ENCODE results near the gene LUC7L.

Gene LUC7L

DNA sequence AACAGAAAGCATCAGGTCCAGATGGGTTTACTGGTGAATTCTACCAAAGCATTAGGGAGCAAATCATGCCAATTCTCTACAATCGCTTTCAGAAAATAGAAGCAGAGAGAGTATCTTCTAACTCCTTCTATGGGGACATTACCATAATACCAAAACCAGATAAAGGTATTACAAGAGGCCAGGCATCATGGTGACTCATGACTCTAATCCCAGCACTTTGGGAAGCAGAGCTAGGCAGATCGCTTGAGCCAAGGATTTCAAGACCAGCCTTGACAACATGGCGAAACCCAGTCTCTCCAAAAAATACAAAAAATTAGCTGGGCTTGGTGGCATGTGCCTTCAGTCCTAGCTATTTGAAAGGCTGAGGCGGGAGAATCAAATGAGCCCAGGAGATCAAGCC, 26.0 kb downstream of the LUC7L start:
- no peak overlapping the region for H3K27ac ChIP-seq (ENCODE audit: poor library complexity, severe bottlenecking)
- peaks cover 3% of the 10 kb centered on the region for H3K4me1 ChIP-seq (ENCODE audit: insufficient read depth, poor library complexity, severe bottlenecking)
- H3K4me3 ChIP-seq (ENCODE audit: severe bottlenecking) = no peak overlapping the region
- H3K27me3 ChIP-seq (ENCODE audit: insufficient read depth, poor library complexity, severe bottlenecking) = no peaks in the 10 kb centered on the region
- H3K36me3 ChIP-seq (ENCODE audit: low read depth) = peaks cover 76% of the 10 kb centered on the region
- no peak for ATAC-seq (ENCODE audit: low read depth)
- TF ChIP-seq, protein P1, sequence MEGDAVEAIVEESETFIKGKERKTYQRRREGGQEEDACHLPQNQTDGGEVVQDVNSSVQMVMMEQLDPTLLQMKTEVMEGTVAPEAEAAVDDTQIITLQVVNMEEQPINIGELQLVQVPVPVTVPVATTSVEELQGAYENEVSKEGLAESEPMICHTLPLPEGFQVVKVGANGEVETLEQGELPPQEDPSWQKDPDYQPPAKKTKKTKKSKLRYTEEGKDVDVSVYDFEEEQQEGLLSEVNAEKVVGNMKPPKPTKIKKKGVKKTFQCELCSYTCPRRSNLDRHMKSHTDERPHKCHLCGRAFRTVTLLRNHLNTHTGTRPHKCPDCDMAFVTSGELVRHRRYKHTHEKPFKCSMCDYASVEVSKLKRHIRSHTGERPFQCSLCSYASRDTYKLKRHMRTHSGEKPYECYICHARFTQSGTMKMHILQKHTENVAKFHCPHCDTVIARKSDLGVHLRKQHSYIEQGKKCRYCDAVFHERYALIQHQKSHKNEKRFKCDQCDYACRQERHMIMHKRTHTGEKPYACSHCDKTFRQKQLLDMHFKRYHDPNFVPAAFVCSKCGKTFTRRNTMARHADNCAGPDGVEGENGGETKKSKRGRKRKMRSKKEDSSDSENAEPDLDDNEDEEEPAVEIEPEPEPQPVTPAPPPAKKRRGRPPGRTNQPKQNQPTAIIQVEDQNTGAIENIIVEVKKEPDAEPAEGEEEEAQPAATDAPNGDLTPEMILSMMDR (IDR thresholded peaks at IDR 0.05; ENCODE audit: poor library complexity, severe bottlenecking) = no peak
- no peak for DNase-seq (ENCODE audit: low spot score)
- no peaks in the 10 kb centered on the region for H3K9me3 ChIP-seq (ENCODE audit: severe bottlenecking)

DNA sequence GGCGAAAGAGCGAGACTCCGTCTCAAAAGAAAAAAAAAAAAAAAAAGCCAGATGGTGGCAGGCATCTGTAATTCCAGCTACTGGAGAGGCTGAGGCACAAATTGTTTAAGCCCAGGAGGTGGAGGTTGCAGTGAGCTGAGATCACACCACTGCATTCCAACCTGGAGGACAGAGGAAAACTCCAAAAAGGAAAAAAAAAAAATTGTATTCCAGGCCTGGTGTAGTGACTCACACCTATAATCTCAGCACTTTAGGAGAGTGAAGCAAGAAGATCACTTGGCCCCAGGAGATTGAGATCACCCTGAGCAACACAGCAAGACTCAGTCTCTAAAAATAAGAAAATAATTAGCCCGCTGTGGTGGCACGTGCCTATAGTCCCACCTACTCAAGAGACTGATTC, 28.9 kb downstream of the LUC7L start:
- Histone ChIP-seq H3K4me3 (ENCODE audit: severe bottlenecking) (no peak overlapping the region), H3K27me3 (ENCODE audit: insufficient read depth, poor library complexity, severe bottlenecking) (no peaks in the 10 kb centered on the region), H3K36me3 (ENCODE audit: low read depth) (peaks cover 76% of the 10 kb centered on the region), H3K27ac (ENCODE audit: poor library complexity, severe bottlenecking) (no peak overlapping the region), H3K9me3 (ENCODE audit: severe bottlenecking) (no peaks in the 10 kb centered on the region), H3K4me1 (ENCODE audit: insufficient read depth, poor library complexity, severe bottlenecking) (peaks cover 3% of the 10 kb centered on the region)
- no peak for DNase-seq (ENCODE audit: low spot score)
- ATAC-seq (ENCODE audit: low read depth) = peak; percentile 73; the same call in 2 of the 3 replicates
- TF ChIP-seq, protein P1 (IDR thresholded peaks at IDR 0.05; ENCODE audit: poor library complexity, severe bottlenecking) = no peak

DNA sequence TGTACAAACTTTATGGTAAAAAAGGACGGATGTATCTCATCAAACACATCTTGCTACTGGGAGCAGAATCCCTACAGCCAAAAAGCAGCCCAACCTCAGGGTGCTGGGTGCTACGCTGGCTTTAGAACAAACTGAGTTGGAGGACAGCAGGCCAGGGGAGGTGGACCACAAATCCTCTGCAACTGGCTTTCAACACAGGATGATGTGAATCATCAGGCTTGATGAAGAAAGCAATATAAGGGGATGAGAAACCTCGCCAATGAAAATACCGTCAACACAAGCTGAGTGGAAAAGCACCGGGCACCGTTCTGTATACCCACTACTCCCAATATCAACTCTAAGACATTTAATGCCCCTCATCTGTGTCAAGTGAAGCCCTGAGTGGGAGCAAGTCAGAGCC, 34.7 kb downstream of the LUC7L start:
- Histone ChIP-seq H3K9me3 (ENCODE audit: severe bottlenecking) (no peaks in the 10 kb centered on the region), H3K4me1 (ENCODE audit: insufficient read depth, poor library complexity, severe bottlenecking) (no peaks in the 10 kb centered on the region), H3K36me3 (ENCODE audit: low read depth) (peaks cover 91% of the 10 kb centered on the region), H3K27me3 (ENCODE audit: insufficient read depth, poor library complexity, severe bottlenecking) (no peaks in the 10 kb centered on the region), H3K27ac (ENCODE audit: poor library complexity, severe bottlenecking) (no peak overlapping the region), H3K4me3 (ENCODE audit: severe bottlenecking) (no peak overlapping the region)
- DNase-seq (ENCODE audit: low spot score) (no peak), ATAC-seq (ENCODE audit: low read depth) (no peak)
- TF ChIP-seq, protein P1 (IDR thresholded peaks at IDR 0.05; ENCODE audit: poor library complexity, severe bottlenecking) = no peak

DNA sequence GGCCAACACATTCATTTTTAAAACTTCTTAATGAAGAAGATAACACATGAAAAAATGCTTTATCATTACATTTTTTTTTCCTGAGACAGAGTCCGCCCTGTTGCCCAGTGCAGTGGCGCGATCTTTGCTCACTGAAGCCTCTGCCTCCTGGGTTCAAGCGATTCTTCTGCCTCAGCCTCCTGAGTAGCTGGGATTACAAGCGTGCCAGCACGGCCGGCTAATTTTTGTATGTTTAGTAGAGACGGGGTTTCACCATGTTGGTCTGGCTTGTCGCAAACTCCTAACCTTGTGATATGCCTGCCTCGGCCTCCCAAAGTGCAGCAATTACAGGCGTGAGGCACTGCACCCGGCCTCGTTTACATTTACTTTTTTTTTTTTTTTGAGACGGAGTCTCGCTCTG, 35.8 kb downstream of the LUC7L start:
- Histone ChIP-seq H3K27me3 (ENCODE audit: insufficient read depth, poor library complexity, severe bottlenecking) (no peaks in the 10 kb centered on the region), H3K36me3 (ENCODE audit: low read depth) (peaks cover 92% of the 10 kb centered on the region), H3K9me3 (ENCODE audit: severe bottlenecking) (no peaks in the 10 kb centered on the region), H3K4me3 (ENCODE audit: severe bottlenecking) (no peak overlapping the region), H3K27ac (ENCODE audit: poor library complexity, severe bottlenecking) (no peak overlapping the region), H3K4me1 (ENCODE audit: insufficient read depth, poor library complexity, severe bottlenecking) (no peaks in the 10 kb centered on the region)
- DNase-seq (ENCODE audit: low spot score) (no peak), ATAC-seq (ENCODE audit: low read depth) (no peak)
- TF ChIP-seq, protein P1 (IDR thresholded peaks at IDR 0.05; ENCODE audit: poor library complexity, severe bottlenecking) = no peak

DNA sequence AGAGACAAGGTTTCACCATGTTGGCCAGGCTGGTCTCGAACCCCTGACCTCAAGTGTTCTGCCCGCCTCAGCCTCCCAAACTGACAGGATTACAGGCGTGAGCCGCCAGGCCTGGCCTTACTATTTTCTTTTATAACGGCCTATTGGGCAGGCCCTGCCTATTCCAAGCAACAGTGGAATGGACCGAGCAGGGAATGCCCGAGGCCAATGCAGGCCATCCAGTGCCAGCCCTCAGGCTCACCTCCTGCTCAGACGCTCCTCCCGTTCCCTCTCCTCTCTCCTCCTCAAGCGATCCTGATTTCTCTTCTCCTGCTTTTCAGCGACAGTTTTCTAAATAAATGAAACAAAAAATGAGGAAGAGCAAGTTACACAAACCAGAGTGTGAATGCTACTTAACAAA, 36.6 kb downstream of the LUC7L start:
- TF ChIP-seq, protein P1 (IDR thresholded peaks at IDR 0.05; ENCODE audit: poor library complexity, severe bottlenecking) = no peak
- ATAC-seq (ENCODE audit: low read depth) (no peak), DNase-seq (ENCODE audit: low spot score) (no peak)
- Histone ChIP-seq H3K9me3 (ENCODE audit: severe bottlenecking) (no peaks in the 10 kb centered on the region), H3K27me3 (ENCODE audit: insufficient read depth, poor library complexity, severe bottlenecking) (no peaks in the 10 kb centered on the region), H3K4me3 (ENCODE audit: severe bottlenecking) (no peak overlapping the region), H3K36me3 (ENCODE audit: low read depth) (peaks cover 89% of the 10 kb centered on the region), H3K4me1 (ENCODE audit: insufficient read depth, poor library complexity, severe bottlenecking) (no peaks in the 10 kb centered on the region), H3K27ac (ENCODE audit: poor library complexity, severe bottlenecking) (no peak overlapping the region)

All from RWPE2 (cell line).